KMS-11 (cell line): ENCODE results near the gene CHID1.

Source experiments
- H2AFZ ChIP-seq: fragments of 200-600 bp; sonication (generic); 2 replicates; pipeline ENCODE4 v1.6.1; 2016; ENCODE audit warnings: antibody characterized with exemption, mixed run types, low read depth
- H3K27ac ChIP-seq: fragments of 200-600 bp; sonication (generic); 2 replicates; pipeline ENCODE4 v1.6.1; 2016; ENCODE audit warnings: mild to moderate bottlenecking, mixed run types
- H3K27me3 ChIP-seq: fragments of 200-600 bp; sonication (generic); 2 replicates; pipeline ENCODE4 v1.6.1; 2017; ENCODE audit warnings: mild to moderate bottlenecking, low read depth, mixed run types, moderate library complexity; ENCODE audit not compliant: insufficient read depth
- H3K36me3 ChIP-seq: fragments of 200-600 bp; sonication (generic); 2 replicates; pipeline ENCODE4 v1.6.1; 2017; ENCODE audit warnings: mild to moderate bottlenecking, mixed run types; ENCODE audit not compliant: insufficient read depth
- H3K4me1 ChIP-seq: fragments of 200-600 bp; sonication (generic); 2 replicates; pipeline ENCODE4 v1.6.1; 2016; ENCODE audit warnings: mild to moderate bottlenecking, low read depth, mixed run types; ENCODE audit not compliant: poor library complexity, severe bottlenecking
- H3K4me2 ChIP-seq: fragments of 200-600 bp; sonication (generic); 2 replicates; pipeline ENCODE4 v1.7.0; 2016; ENCODE audit warnings: mild to moderate bottlenecking, mixed run types
- H3K4me3 ChIP-seq: fragments of 200-600 bp; sonication (generic); IDR thresholded peaks from 2 replicates; pipeline ENCODE4 v1.6.1; 2017; ENCODE audit warnings: low read depth, low read length, mixed read lengths; ENCODE audit not compliant: insufficient read depth
- H3K79me2 ChIP-seq: fragments of 200-600 bp; sonication (generic); 2 replicates; pipeline ENCODE4 v1.6.1; 2016; ENCODE audit warnings: low read depth, mixed run types; ENCODE audit not compliant: insufficient read depth
- H3K9ac ChIP-seq: fragments of 200-600 bp; sonication (generic); 2 replicates; pipeline ENCODE4 v1.6.1; 2016; ENCODE audit warnings: mild to moderate bottlenecking, mixed run types
- H4K20me1 ChIP-seq: fragments of 200-600 bp; sonication (generic); 2 replicates; pipeline ENCODE4 v1.6.1; 2016; ENCODE audit warnings: mild to moderate bottlenecking, mixed run types; ENCODE audit not compliant: insufficient read depth
- TF ChIP-seq, protein P1 (sequence below): fragments of 200-600 bp; sonication (generic); conservative IDR thresholded peaks from 2 replicates; pipeline ENCODE4 v1.6.1; 2017; ENCODE audit warnings: low read depth, mild to moderate bottlenecking, antibody characterized with exemption, low read length, moderate library complexity, mixed read lengths

CHID1 gene

DNA sequence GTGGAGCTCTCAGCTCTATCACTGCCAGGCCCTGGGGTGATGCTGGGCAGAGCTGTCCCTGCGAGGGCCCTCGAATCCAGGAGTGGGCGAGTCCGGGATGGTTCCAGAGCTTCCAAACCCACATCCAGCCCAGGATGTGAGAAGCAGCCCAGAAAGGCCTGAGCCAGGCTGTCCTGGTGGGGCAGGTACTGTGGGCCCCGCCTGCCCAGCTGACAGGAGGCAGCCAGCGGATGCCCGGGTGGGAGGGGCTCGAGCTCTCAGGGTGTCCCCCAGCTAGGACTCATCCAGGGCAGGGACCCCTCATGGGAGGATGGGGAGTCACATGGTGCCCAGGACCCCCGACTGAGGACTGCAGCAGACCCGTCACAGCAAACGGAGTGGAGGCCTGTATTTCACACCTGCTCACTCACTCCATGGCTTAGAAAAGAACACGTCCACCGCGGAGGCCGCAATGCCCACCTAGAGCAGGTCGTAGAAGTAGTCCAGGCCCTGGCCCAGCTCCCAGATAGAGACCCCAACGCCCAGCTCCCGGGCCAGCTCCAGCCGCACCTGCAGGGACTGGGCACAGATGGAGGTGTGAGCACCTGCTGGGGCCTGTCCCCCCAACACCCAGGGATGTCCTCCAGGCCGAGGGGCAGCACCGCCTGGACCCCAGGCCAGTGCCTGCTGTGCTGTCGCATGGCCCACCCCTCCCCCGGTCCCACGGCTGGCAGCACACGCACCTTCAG, 41.0 kb downstream of the CHID1 start:
- Histone ChIP-seq H3K4me1 (no peaks in the 10 kb centered on the region), H2AFZ (no peak overlapping the region), H4K20me1 (no peaks in the 10 kb centered on the region), H3K27ac (no peak overlapping the region), H3K4me3 (no peak overlapping the region), H3K36me3 (no peaks in the 10 kb centered on the region), H3K4me2 (no peak overlapping the region), H3K27me3 (no peaks in the 10 kb centered on the region), H3K9ac (no peak overlapping the region), H3K79me2 (no peaks in the 10 kb centered on the region)
- TF ChIP-seq, protein P1, sequence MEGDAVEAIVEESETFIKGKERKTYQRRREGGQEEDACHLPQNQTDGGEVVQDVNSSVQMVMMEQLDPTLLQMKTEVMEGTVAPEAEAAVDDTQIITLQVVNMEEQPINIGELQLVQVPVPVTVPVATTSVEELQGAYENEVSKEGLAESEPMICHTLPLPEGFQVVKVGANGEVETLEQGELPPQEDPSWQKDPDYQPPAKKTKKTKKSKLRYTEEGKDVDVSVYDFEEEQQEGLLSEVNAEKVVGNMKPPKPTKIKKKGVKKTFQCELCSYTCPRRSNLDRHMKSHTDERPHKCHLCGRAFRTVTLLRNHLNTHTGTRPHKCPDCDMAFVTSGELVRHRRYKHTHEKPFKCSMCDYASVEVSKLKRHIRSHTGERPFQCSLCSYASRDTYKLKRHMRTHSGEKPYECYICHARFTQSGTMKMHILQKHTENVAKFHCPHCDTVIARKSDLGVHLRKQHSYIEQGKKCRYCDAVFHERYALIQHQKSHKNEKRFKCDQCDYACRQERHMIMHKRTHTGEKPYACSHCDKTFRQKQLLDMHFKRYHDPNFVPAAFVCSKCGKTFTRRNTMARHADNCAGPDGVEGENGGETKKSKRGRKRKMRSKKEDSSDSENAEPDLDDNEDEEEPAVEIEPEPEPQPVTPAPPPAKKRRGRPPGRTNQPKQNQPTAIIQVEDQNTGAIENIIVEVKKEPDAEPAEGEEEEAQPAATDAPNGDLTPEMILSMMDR, result no peak

DNA sequence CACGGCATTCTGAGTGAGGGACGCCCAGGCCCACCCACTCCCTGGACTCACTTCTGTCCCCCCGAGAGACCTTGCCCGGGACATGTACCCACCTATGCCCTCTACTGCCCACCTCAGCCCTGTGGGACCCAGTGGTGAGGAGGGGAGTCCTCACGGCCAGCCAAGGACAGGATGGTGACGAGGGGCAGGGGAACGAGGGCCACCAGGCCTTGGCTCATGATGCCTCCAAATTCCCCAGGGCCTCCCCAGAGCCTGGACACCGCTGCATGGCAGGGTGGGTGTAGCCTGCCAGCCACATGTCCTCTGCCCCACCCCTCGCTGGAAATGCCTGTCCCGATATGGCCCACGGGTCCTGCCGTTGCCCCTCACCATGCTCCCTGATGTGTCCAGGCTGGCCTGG, 41.8 kb downstream of the CHID1 start:
- no peak overlapping the region for H3K4me2 ChIP-seq
- H3K4me1 ChIP-seq, result no peaks in the 10 kb centered on the region
- no peaks in the 10 kb centered on the region for H3K27me3 ChIP-seq
- no peaks in the 10 kb centered on the region for H4K20me1 ChIP-seq
- H3K36me3 ChIP-seq, result no peaks in the 10 kb centered on the region
- H3K9ac ChIP-seq, result no peak overlapping the region
- TF ChIP-seq, protein P1, result no peak
- no peaks in the 10 kb centered on the region for H3K79me2 ChIP-seq
- no peak overlapping the region for H3K4me3 ChIP-seq
- no peak overlapping the region for H2AFZ ChIP-seq
- H3K27ac ChIP-seq, result no peak overlapping the region

DNA sequence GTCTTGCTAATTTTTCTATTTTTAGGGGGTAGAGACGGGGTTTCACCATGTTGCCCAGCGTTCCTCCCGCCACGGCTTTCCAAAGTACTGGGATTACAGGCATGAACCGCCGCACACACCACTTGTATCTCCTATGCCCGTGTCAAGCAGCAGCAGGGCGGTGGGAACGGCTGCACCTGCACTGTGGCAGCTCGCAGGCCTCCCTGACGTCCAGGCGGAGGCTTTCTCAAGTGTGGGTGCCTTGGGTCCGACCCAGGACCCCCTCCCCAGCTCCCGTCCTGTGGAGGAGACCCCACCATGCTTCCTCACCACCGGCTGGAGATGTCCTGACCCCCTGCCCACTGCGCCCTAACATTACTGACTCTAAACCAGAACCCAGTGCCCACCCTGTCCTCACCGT, 42.2 kb downstream of the CHID1 start:
- no peak overlapping the region for H2AFZ ChIP-seq
- H3K36me3 ChIP-seq, result no peaks in the 10 kb centered on the region
- TF ChIP-seq, protein P1, result no peak
- H3K4me2 ChIP-seq, result no peak overlapping the region
- no peaks in the 10 kb centered on the region for H4K20me1 ChIP-seq
- no peaks in the 10 kb centered on the region for H3K27me3 ChIP-seq
- H3K4me1 ChIP-seq, result no peaks in the 10 kb centered on the region
- H3K9ac ChIP-seq, result no peak overlapping the region
- no peak overlapping the region for H3K4me3 ChIP-seq
- H3K79me2 ChIP-seq, result no peaks in the 10 kb centered on the region
- H3K27ac ChIP-seq, result no peak overlapping the region

DNA sequence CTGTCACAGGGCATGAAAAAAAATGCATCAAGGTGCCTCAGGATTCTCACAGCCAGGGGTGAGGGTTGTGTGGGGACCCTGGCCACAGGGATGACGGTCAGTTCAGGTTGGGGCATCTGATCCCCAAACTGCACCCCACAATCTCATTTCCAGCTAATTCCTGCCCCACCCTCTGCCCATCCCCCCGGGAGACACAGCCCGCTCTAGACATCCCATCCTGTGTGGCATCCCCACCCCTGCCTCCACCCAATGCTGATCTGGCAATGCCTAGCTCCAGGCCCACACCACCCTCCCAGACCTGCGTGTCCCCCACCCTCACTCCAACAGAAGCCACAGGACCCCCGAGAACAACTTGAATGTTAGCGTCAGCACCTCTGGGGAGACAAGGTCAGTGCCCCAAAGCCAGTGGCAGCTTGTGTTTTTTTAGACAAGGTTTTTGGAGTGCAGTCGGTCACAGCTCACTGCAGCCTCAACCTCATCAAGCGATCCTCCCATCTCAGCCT, 42.7 kb downstream of the CHID1 start:
- Histone ChIP-seq H3K4me1 (no peaks in the 10 kb centered on the region), H2AFZ (no peak overlapping the region), H3K27ac (no peak overlapping the region)

More for the DNA sequence above, 42.7 kb downstream of the CHID1 start:
- no peaks in the 10 kb centered on the region for H3K79me2 ChIP-seq
- no peak overlapping the region for H3K4me2 ChIP-seq
- no peaks in the 10 kb centered on the region for H3K27me3 ChIP-seq
- H4K20me1 ChIP-seq, result no peaks in the 10 kb centered on the region
- H3K4me3 ChIP-seq, result no peak overlapping the region
- no peak overlapping the region for H3K9ac ChIP-seq
- H3K36me3 ChIP-seq, result no peaks in the 10 kb centered on the region
- TF ChIP-seq, protein P1, result no peak
